HEK293 (cell line): Measurements from ENCODE around the gene MAGI1.
"Not testable (repeated sequence)": the region's sequence is repeated elsewhere in the genome, so short reads cannot be mapped to it uniquely, and the experiment has no call there.

ENCODE experiments used
- TF ChIP-seq, protein P1 (sequence below): fragments of 450-650 bp; formaldehyde crosslinking; IDR thresholded peaks from 2 replicates; pipeline ENCODE4 v1.5.1; 2016; ENCODE audit warnings: missing biosample characterization, missing genetic modification characterization
- TF ChIP-seq, protein P2 (sequence below): fragments of 450-650 bp; formaldehyde crosslinking; IDR thresholded peaks from 2 replicates; pipeline ENCODE4 v1.5.1; 2016; ENCODE audit warnings: missing biosample characterization, missing genetic modification characterization

- TF ChIP-seq, protein P1, sequence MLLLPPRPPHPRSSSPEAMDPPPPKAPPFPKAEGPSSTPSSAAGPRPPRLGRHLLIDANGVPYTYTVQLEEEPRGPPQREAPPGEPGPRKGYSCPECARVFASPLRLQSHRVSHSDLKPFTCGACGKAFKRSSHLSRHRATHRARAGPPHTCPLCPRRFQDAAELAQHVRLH (tag by site-specific recombination), result not testable (repeated sequence)
- TF ChIP-seq, protein P2, sequence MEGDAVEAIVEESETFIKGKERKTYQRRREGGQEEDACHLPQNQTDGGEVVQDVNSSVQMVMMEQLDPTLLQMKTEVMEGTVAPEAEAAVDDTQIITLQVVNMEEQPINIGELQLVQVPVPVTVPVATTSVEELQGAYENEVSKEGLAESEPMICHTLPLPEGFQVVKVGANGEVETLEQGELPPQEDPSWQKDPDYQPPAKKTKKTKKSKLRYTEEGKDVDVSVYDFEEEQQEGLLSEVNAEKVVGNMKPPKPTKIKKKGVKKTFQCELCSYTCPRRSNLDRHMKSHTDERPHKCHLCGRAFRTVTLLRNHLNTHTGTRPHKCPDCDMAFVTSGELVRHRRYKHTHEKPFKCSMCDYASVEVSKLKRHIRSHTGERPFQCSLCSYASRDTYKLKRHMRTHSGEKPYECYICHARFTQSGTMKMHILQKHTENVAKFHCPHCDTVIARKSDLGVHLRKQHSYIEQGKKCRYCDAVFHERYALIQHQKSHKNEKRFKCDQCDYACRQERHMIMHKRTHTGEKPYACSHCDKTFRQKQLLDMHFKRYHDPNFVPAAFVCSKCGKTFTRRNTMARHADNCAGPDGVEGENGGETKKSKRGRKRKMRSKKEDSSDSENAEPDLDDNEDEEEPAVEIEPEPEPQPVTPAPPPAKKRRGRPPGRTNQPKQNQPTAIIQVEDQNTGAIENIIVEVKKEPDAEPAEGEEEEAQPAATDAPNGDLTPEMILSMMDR (tag by site-specific recombination), result not testable (repeated sequence)
These were observed 430.7 kb downstream of the MAGI1 start for GRCh38 chr3:65607965-65608460.
